ELF-1 (cell line): ENCODE measurements around the gene CNTNAP2.

Source experiments
- DNase-seq: peaks from one replicate; pipeline ENCODE4 v3.0.0-alpha.2; 2016; ENCODE audit warnings: low read depth, low spot score

CNTNAP2 gene

DNA sequence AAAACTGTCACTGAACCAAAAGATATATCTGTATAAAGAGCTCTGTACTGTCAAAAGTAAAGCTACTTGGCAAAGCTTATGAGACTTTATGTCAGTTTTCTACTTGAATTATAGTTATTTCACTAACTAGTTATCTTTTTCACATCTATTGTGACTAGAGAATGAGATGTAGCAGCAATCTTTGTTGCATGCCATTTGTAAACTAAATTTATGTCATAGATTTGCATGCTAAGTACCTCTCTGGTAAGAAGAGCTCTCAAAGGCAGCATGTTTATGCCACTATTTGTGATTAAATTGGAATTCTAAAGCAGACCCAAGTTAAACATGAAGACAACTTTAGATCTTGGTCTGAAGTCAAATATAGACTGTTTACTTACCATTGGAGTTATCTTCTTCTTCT lies 300.6 kb downstream of the CNTNAP2 start:
- DNase-seq: no peak

DNA sequence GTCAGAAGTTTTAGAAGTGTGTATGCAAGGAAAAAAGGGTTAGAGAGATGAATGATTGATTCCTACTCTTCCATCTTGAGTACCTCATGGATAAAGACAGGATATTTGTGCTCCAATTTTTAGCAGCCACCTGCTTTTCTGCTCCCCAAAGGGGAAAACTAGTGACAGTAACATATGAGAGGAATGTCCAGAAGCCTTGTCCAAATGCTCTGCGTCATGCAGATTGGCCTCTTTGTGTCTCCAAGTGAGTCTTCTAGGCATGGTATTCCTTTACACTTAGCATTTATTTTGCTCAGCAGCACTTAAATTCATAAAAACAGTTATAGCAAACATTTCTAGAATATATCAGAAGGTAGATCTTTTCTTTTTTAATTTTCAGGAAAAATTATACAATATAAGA lies 306.8 kb downstream of the CNTNAP2 start:
- no peak for DNase-seq

GRCh38 chr7:146424084-146424483 lies 307.5 kb downstream of the CNTNAP2 start:
- DNase-seq: no peak

GRCh38 chr7:146433501-146433900 lies 316.9 kb downstream of the CNTNAP2 start:
- DNase-seq: no peak

- no peak for DNase-seq
Measured at GRCh38 chr7:146443102-146443501, 326.5 kb downstream of the CNTNAP2 start.

- DNase-seq: no peak
Measured at GRCh38 chr7:146449625-146450024, 333.0 kb downstream of the CNTNAP2 start.

DNA sequence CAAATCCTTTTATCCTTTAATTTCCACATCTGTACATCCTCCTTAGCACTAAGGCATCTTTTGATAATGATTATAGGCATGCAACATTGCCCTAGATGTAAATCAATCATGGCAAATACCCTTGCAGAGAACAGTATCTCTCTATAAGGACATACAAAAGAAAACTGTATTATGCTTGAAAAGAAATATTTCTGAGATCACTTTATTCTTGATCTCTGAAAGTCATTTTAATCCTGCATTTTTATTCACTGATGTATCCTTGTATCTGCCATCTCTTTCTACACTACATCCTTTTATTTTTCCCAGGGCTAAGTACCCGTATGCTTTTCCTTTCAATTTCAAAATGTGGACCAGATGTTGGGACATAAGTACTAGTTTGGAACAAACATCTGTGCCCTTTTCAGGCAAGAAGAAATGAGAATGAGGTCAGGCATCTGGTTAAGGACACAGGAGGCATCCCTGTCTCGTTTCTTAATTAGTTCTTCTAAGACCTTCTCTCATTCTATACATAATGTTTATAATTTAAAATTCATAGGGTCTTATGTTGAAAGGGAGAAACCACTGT lies 338.6 kb downstream of the CNTNAP2 start:
- no peak for DNase-seq

DNA sequence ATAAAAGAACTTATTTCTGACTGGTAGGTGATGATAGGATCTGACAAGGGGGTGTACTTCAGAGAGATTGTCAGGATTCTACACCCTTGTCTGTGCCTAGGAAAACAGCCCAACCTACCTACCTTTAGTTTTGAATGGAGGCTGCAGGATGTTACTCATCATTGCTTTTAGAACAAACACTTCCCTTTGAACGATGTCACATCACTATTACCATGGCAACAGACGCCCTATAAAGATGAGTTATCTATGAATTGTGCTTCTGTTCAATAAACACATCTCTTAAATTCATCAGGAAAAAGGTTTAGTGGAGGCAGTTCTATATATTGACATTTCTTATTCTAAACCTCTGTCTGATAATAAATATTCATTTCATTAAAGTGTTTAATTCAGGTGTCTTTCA lies 362.4 kb downstream of the CNTNAP2 start:
- DNase-seq: no peak

DNA sequence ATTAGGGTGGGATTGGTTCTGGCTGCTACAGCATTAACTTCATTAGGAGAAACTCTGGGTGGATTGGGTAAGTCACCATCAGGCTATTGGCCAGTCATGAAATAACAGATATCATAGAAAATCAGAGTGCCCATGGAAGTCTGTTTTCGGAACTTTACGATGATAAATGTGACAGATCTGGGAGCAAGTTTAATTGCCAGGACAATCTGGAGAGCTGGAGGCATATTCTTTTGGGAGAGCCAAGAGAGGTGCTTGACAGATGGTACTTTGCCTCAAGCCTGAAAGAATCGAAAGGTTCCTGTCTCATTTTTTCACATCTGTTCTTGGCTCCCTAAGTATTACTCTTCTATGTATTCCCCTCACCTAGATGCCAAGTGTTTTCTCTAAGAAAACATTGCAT lies 369.9 kb downstream of the CNTNAP2 start:
- DNase-seq: no peak

DNA sequence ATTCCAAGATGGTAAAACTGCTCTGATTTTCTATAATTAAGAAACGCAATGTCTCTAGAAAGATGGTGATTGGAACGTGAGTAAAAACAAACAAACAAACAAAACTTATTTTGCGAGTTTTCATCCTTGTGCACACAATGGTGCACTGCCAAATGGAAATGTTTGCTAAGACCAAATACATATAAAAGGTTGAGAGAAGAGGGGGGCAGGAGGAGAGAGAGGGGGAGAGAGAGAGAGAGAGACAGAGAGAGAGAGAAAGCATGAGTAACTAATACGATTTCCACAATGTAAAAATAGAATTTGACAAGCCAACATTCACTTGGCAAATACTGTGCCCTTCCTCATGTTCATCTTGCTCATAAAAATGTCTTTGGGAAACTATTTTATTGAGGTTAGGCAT lies 375.4 kb downstream of the CNTNAP2 start:
- DNase-seq: no peak

- no peak for DNase-seq
Measured at GRCh38 chr7:146494952-146495596, 378.5 kb downstream of the CNTNAP2 start.

GRCh38 chr7:146496657-146497056 lies 380.1 kb downstream of the CNTNAP2 start:
- no peak for DNase-seq

GRCh38 chr7:146499970-146500369 lies 383.4 kb downstream of the CNTNAP2 start:
- no peak for DNase-seq

GRCh38 chr7:146503844-146504243 lies 387.2 kb downstream of the CNTNAP2 start:
- DNase-seq: no peak

- no peak for DNase-seq
Measured at GRCh38 chr7:146510088-146510680, 393.6 kb downstream of the CNTNAP2 start.

GRCh38 chr7:146514304-146514703 lies 397.7 kb downstream of the CNTNAP2 start:
- DNase-seq: no peak

- DNase-seq: no peak
Measured at GRCh38 chr7:146528581-146528980, 412.0 kb downstream of the CNTNAP2 start.

DNA sequence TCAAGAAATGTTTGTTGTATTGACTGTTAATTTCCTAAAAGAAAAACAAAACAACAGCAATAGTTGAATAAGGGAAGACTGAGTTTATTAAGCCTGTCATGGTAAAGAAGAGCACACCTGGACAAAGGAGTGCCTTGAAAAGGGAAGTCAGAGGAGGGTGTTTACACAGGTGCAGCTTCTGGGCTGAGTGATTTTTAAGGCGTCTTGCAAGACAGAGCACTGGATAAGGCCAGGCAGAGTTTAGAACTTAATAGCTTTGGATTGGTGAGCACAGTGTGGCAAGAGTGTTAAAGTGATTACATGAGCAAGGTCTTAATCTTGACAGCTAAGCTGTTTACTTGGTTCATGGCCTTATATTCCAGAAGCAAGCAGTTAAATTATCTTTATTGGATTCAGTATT lies 423.2 kb downstream of the CNTNAP2 start:
- no peak for DNase-seq

- DNase-seq: no peak
Measured at GRCh38 chr7:146542101-146542500, 425.5 kb downstream of the CNTNAP2 start.

GRCh38 chr7:146544748-146545147 lies 428.1 kb downstream of the CNTNAP2 start:
- no peak for DNase-seq

GRCh38 chr7:146548816-146549215 lies 432.2 kb downstream of the CNTNAP2 start:
- no peak for DNase-seq

- no peak for DNase-seq
Measured at GRCh38 chr7:146554556-146554955, 438.0 kb downstream of the CNTNAP2 start.

DNA sequence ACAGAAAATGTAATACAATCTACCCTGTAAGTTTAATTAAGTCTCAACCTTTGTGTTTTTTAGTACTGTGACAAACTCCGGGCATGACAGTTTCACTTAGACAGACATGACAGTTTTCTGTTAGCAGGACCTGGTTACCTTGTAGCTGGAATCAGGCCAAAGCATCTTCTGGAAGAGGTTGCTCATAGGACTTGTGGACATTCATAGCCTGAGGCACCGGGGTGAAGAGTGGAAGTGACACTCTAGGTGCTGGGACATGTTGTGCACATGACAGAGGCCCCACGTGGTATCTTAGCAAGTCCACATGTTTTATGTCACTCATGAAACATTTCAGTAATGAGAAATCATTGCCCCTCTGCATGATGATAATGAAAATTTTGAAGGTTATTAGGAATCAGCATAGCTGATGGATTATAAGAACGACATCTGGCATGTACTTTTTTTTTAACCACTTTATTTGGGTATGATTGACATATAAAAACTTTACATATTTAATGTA lies 441.4 kb downstream of the CNTNAP2 start:
- DNase-seq: no peak
